ENCODE results near the gene KIR3DL2.
"Not testable (repeated sequence)": the region's sequence is repeated elsewhere in the genome, so short reads cannot be mapped to it uniquely, and the experiment has no call there.

GRCh38 chr19:54814571-54814970, 35.7 kb upstream of the KIR3DL2 start:
- not testable (repeated sequence) for TF ChIP-seq POLR2A, CTCF (IDR thresholded peaks at IDR 0.05)
